ENCODE results near the gene PRR15L. TPM values are rescaled to one million over a fixed set of nuclear protein-coding genes. Genes with fewer than 3 reads are reported as not detected.

Gene PRR15L
- total and polyA plus RNA-seq, 2 donors (not counting 1 experiment from before 2014, with no cell fraction given): not detected

- Histone ChIP-seq H3K27ac (ENCODE audit: low read length in 2 of 2) (peak overlapping the region in 1 of 2 donors; percentile 63), H3K79me2 (ENCODE audit: control insufficient read depth, insufficient read depth, low read length) (no peaks in the 10 kb centered on the region), H3K36me3 (replicated peaks in 1 of 2; ENCODE audit: control extremely low read depth in 1 of 2, control insufficient read depth in 1 of 2, extremely low read depth in 1 of 2, insufficient read depth in 2 of 2, low read length in 1 of 2) (peaks cover 0 to 21% of the 10 kb centered on the region in 2 experiments), H3K9ac (ENCODE audit: low read length) (no peak overlapping the region), H3K27me3 (replicated peaks in 1 of 4; ENCODE audit: control extremely low read depth in 1 of 4, control insufficient read depth in 3 of 4, insufficient read depth in 4 of 4, low read length in 3 of 4) (no peaks in the 10 kb centered on the region), H3K9me3 (ENCODE audit: control extremely low read depth in 1 of 3, control insufficient read depth in 2 of 3, insufficient read depth in 1 of 3, low read length in 2 of 3) (no peaks in the 10 kb centered on the region), H3K4me2 (replicated peaks; ENCODE audit: low read depth, low read length, poor library complexity, severe bottlenecking) (peak overlapping the region; percentile 75), H2AFZ (ENCODE audit: insufficient read depth, low read depth, low read length, poor library complexity, severe bottlenecking) (peak overlapping the region; percentile 84), H3K4me1 (ENCODE audit: control insufficient read depth in 2 of 2, insufficient read depth in 2 of 2, low read length in 2 of 2) (peaks cover 13 to 23% of the 10 kb centered on the region in 2 donors), H3K4me3 (ENCODE audit: control extremely low read depth in 1 of 5, extremely low read depth in 1 of 5, insufficient read depth in 1 of 5, low read depth in 2 of 5, low read length in 4 of 5) (no peak overlapping the region), H4K20me1 (ENCODE audit: control insufficient read depth, insufficient read depth, low read length, poor library complexity, severe bottlenecking) (no peaks in the 10 kb centered on the region)
- H3K4me3 Mint-ChIP-seq: peak overlapping the region; percentile 19
- POLR2A ChIA-PET: interaction anchor here (2.2 kb wide), 1 partner anchor 21 kb away, joined by 6 read pairs; the partner anchor contains the start of gene CDK5RAP3
- H3K9me3 Mint-ChIP-seq (ENCODE audit: insufficient read depth): no peaks in the 10 kb centered on the region
- intact Hi-C loops (cut with micrococcal nuclease): loop anchor here (1.0 to 2.0 kb wide), 4 partner anchors 9 to 124 kb away; partner anchors contain the start of gene PNPO
- 41% methylated on average over 2 of the region's 3 CpGs for WGBS (ENCODE audit: insufficient coverage)
- peak overlapping the region; percentile 66 for H3K27ac Mint-ChIP-seq
- peak; percentile 37 for DNase-seq
- CTCF ChIA-PET: interaction anchor here (0.6 to 10.4 kb wide), 29 partner anchors 9 to 575 kb away, joined by 3 to 155 read pairs (median 5); partner anchors contain the start of genes CDK5RAP3, OSBPL7 and PNPO
- TF ChIP-seq CTCF (IDR thresholded peaks at IDR 0.05): no peak
- no peak for TF ChIP-seq EZH2 (IDR thresholded peaks at IDR 0.05; ENCODE audit: borderline replicate concordance, insufficient read depth, low read depth, low read length, poor library complexity, severe bottlenecking)
- H3K27me3 Mint-ChIP-seq: no peaks in the 10 kb centered on the region
- H3K4me1 Mint-ChIP-seq: peaks cover 23% of the 10 kb centered on the region
- ATAC-seq (ENCODE audit: low read depth): no peak
These were observed 7.7 kb downstream of the PRR15L start for GRCh38 chr17:47949946-47950345.

- peak overlapping the region; percentile 50 for H3K9ac ChIP-seq (ENCODE audit: low read length)
- Mint-ChIP-seq H3K4me3 (peak overlapping the region; percentile 78), H3K4me1 (peaks cover 23% of the 10 kb centered on the region), H3K9me3 (ENCODE audit: insufficient read depth) (no peaks in the 10 kb centered on the region), H3K27me3 (no peaks in the 10 kb centered on the region), H3K27ac (peak overlapping the region; percentile 66)
- H2AFZ ChIP-seq (ENCODE audit: insufficient read depth, low read depth, low read length, poor library complexity, severe bottlenecking): peak overlapping the region; percentile 84
- H3K27ac ChIP-seq (ENCODE audit: low read length in 2 of 2): peak overlapping the region in 1 of 2 donors; percentile 63
- DNase-seq: peak; percentile 80
- no peaks in the 10 kb centered on the region for H3K9me3 ChIP-seq (ENCODE audit: control extremely low read depth in 1 of 3, control insufficient read depth in 2 of 3, insufficient read depth in 1 of 3, low read length in 2 of 3)
- intact Hi-C loops (cut with micrococcal nuclease): loop anchor here (1.0 to 2.0 kb wide), 4 partner anchors 8 to 125 kb away; partner anchors contain the start of gene PNPO
- no peaks in the 10 kb centered on the region for H4K20me1 ChIP-seq (ENCODE audit: control insufficient read depth, insufficient read depth, low read length, poor library complexity, severe bottlenecking)
- H3K4me1 ChIP-seq (ENCODE audit: control insufficient read depth in 2 of 2, insufficient read depth in 2 of 2, low read length in 2 of 2): peaks cover 13 to 23% of the 10 kb centered on the region in 2 donors
- no peaks in the 10 kb centered on the region for H3K27me3 ChIP-seq (replicated peaks in 1 of 4; ENCODE audit: control extremely low read depth in 1 of 4, control insufficient read depth in 3 of 4, insufficient read depth in 4 of 4, low read length in 3 of 4)
- ATAC-seq (ENCODE audit: low read depth): peak; percentile 81
- H3K79me2 ChIP-seq (ENCODE audit: control insufficient read depth, insufficient read depth, low read length): no peaks in the 10 kb centered on the region
- WGBS (ENCODE audit: insufficient coverage): 10% methylated on average over 20 of the region's 22 CpGs
- ChIA-PET POLR2A (interaction anchor here (2.2 kb wide), 1 partner anchor 21 kb away, joined by 6 read pairs; the partner anchor contains the start of gene CDK5RAP3), CTCF (interaction anchor here (0.6 to 10.4 kb wide), 29 partner anchors 8 to 576 kb away, joined by 3 to 155 read pairs (median 5); partner anchors contain the start of genes CDK5RAP3, OSBPL7 and PNPO)
- TF ChIP-seq EZH2 (IDR thresholded peaks at IDR 0.05; ENCODE audit: borderline replicate concordance, insufficient read depth, low read depth, low read length, poor library complexity, severe bottlenecking) (no peak), CTCF (IDR thresholded peaks at IDR 0.05) (peak; percentile 89)
- H3K4me2 ChIP-seq (replicated peaks; ENCODE audit: low read depth, low read length, poor library complexity, severe bottlenecking): peak overlapping the region; percentile 75
- peaks cover 0 to 28% of the 10 kb centered on the region in 2 experiments for H3K36me3 ChIP-seq (replicated peaks in 1 of 2; ENCODE audit: control extremely low read depth in 1 of 2, control insufficient read depth in 1 of 2, extremely low read depth in 1 of 2, insufficient read depth in 2 of 2, low read length in 1 of 2)
- peak overlapping the region in 3 of 5 experiments; percentile 31 to 46 (median 38) for H3K4me3 ChIP-seq (ENCODE audit: control extremely low read depth in 1 of 5, extremely low read depth in 1 of 5, insufficient read depth in 1 of 5, low read depth in 2 of 5, low read length in 4 of 5)
These were observed 8.4 kb downstream of the PRR15L start for GRCh38 chr17:47949197-47949759.

All from B cell (primary cell).